ENCODE data around the gene HOXC4. TPM values are rescaled to one million over a fixed set of nuclear protein-coding genes. Genes with fewer than 3 reads are reported as not detected.
A peak's percentile ranks its signal among the peaks of the same experiment; 100 is the strongest.

HOXC4 gene
- total and polyA plus RNA-seq, 4 donors: 0.18 to 0.86 (median 0.51) TPM

GRCh38 chr12:54028314-54029201 lies 25.1 kb upstream of the HOXC4 start, which contains the start of gene HOXC6:
Gene HOXC6 (plus strand): TSS chr12:54028440. CDS start chr12:54028522, 82 bp downstream.
- Histone ChIP-seq H3K4me1 (ENCODE audit: control insufficient read depth in 5 of 5, insufficient read depth in 5 of 5, low read length in 5 of 5) (peaks cover 0 to 32% (median 0%) of the 10 kb centered on the region in 5 donors), H3K27ac (ENCODE audit: low read depth in 1 of 2, low read length in 1 of 2) (no peak within 1 kb of the TSS), H3K4me3 (no peak within 1 kb of the TSS), H3K36me3 (ENCODE audit: control insufficient read depth in 4 of 4, insufficient read depth in 4 of 4, low read length in 4 of 4) (no peaks in the 10 kb centered on the region), H3K9me3 (ENCODE audit: control insufficient read depth in 4 of 4, insufficient read depth in 3 of 4, low read length in 3 of 4) (peaks cover 0 to 11% (median 0%) of the 10 kb centered on the region in 4 donors), H3K9ac (ENCODE audit: insufficient read depth in 1 of 2, low read length in 2 of 2) (peak within 1 kb of the TSS in 1 of 2 donors; percentile 40), H3K27me3 (ENCODE audit: control insufficient read depth in 3 of 3, insufficient read depth in 3 of 3, low read length in 2 of 3) (peaks cover 7 to 88% (median 71%) of the 10 kb centered on the region in 3 donors)
- ATAC-seq (ENCODE audit: insufficient read depth, low FRiP score) (no peak), DNase-seq (peak in 1 of 3 donors; percentile 64)
- 5 to 7% methylated on average over 36 of the region's 36 CpGs for WGBS, 2 donors
- TF ChIP-seq, protein P1, sequence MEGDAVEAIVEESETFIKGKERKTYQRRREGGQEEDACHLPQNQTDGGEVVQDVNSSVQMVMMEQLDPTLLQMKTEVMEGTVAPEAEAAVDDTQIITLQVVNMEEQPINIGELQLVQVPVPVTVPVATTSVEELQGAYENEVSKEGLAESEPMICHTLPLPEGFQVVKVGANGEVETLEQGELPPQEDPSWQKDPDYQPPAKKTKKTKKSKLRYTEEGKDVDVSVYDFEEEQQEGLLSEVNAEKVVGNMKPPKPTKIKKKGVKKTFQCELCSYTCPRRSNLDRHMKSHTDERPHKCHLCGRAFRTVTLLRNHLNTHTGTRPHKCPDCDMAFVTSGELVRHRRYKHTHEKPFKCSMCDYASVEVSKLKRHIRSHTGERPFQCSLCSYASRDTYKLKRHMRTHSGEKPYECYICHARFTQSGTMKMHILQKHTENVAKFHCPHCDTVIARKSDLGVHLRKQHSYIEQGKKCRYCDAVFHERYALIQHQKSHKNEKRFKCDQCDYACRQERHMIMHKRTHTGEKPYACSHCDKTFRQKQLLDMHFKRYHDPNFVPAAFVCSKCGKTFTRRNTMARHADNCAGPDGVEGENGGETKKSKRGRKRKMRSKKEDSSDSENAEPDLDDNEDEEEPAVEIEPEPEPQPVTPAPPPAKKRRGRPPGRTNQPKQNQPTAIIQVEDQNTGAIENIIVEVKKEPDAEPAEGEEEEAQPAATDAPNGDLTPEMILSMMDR (IDR thresholded peaks at IDR 0.05; ENCODE audit: control extremely low read depth, extremely low read depth): no peak

DNA sequence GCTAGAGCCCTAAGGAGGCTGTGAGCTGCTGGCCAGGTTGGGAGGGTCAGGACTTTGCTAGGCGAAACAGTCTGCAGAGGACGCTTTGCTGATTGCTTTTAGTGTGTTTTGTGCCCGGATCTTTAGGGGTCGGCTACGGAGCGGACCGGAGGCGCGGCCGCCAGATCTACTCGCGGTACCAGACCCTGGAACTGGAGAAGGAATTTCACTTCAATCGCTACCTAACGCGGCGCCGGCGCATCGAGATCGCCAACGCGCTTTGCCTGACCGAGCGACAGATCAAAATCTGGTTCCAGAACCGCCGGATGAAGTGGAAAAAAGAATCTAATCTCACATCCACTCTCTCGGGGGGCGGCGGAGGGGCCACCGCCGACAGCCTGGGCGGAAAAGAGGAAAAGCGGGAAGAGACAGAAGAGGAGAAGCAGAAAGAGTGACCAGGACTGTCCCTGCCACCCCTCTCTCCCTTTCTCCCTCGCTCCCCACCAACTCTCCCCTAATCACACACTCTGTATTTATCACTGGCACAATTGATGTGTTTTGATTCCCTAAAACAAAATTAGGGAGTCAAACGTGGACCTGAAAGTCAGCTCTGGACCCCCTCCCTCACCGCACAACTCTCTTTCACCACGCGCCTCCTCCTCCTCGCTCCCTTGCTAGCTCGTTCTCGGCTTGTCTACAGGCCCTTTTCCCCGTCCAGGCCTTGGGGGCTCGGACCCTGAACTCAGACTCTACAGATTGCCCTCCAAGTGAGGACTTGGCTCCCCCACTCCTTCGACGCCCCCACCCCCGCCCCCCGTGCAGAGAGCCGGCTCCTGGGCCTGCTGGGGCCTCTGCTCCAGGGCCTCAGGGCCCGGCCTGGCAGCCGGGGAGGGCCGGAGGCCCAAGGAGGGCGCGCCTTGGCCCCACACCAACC lies 23.9 kb upstream of the HOXC4 start:
- no peaks in the 10 kb centered on the region for H3K36me3 ChIP-seq (ENCODE audit: control insufficient read depth in 4 of 4, insufficient read depth in 4 of 4, low read length in 4 of 4)
- H3K9ac ChIP-seq (ENCODE audit: insufficient read depth in 1 of 2, low read length in 2 of 2): no peak overlapping the region
- ATAC-seq (ENCODE audit: insufficient read depth, low FRiP score) (no peak), DNase-seq (no peak)
- peaks cover 0 to 31% (median 0%) of the 10 kb centered on the region in 5 donors for H3K4me1 ChIP-seq (ENCODE audit: control insufficient read depth in 5 of 5, insufficient read depth in 5 of 5, low read length in 5 of 5)
- TF ChIP-seq, protein P1 (IDR thresholded peaks at IDR 0.05; ENCODE audit: control extremely low read depth, extremely low read depth): no peak
- peaks cover 14 to 86% (median 66%) of the 10 kb centered on the region in 3 donors for H3K27me3 ChIP-seq (ENCODE audit: control insufficient read depth in 3 of 3, insufficient read depth in 3 of 3, low read length in 2 of 3)
- H3K4me3 ChIP-seq: no peak overlapping the region
- no peak overlapping the region for H3K27ac ChIP-seq (ENCODE audit: low read depth in 1 of 2, low read length in 1 of 2)
- 16 to 23% methylated on average over 52 to 53 of the region's 53 CpGs for WGBS, 2 donors
- H3K9me3 ChIP-seq (ENCODE audit: control insufficient read depth in 4 of 4, insufficient read depth in 3 of 4, low read length in 3 of 4): peaks cover 0 to 11% (median 0%) of the 10 kb centered on the region in 4 donors

DNA sequence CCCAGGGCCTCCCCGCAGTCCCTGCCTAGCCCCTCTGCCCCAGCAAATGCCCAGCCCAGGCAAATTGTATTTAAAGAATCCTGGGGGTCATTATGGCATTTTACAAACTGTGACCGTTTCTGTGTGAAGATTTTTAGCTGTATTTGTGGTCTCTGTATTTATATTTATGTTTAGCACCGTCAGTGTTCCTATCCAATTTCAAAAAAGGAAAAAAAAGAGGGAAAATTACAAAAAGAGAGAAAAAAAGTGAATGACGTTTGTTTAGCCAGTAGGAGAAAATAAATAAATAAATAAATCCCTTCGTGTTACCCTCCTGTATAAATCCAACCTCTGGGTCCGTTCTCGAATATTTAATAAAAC lies 23.2 kb upstream of the HOXC4 start:
- H3K9me3 ChIP-seq (ENCODE audit: control insufficient read depth in 4 of 4, insufficient read depth in 3 of 4, low read length in 3 of 4): peaks cover 0 to 11% (median 0%) of the 10 kb centered on the region in 4 donors
- WGBS, 2 donors: 32 to 38% methylated on average over 7 of the region's 7 CpGs
- H3K36me3 ChIP-seq (ENCODE audit: control insufficient read depth in 4 of 4, insufficient read depth in 4 of 4, low read length in 4 of 4): no peaks in the 10 kb centered on the region
- no peak for ATAC-seq (ENCODE audit: insufficient read depth, low FRiP score)
- no peak overlapping the region for H3K9ac ChIP-seq (ENCODE audit: insufficient read depth in 1 of 2, low read length in 2 of 2)
- H3K4me3 ChIP-seq: no peak overlapping the region
- H3K27ac ChIP-seq (ENCODE audit: low read depth in 1 of 2, low read length in 1 of 2): no peak overlapping the region
- peaks cover 0 to 25% (median 0%) of the 10 kb centered on the region in 5 donors for H3K4me1 ChIP-seq (ENCODE audit: control insufficient read depth in 5 of 5, insufficient read depth in 5 of 5, low read length in 5 of 5)
- no peak for DNase-seq
- TF ChIP-seq, protein P1 (IDR thresholded peaks at IDR 0.05; ENCODE audit: control extremely low read depth, extremely low read depth): no peak
- H3K27me3 ChIP-seq (ENCODE audit: control insufficient read depth in 3 of 3, insufficient read depth in 3 of 3, low read length in 2 of 3): peaks cover 19 to 86% (median 66%) of the 10 kb centered on the region in 3 donors
